ENCODE data around the gene TIMM17A. TPM values are rescaled to one million over a fixed set of nuclear protein-coding genes. Genes with fewer than 3 reads are reported as not detected.

Gene TIMM17A
- total RNA-seq, 1 experiment from 2014 or later, result 56.1 TPM

DNA sequence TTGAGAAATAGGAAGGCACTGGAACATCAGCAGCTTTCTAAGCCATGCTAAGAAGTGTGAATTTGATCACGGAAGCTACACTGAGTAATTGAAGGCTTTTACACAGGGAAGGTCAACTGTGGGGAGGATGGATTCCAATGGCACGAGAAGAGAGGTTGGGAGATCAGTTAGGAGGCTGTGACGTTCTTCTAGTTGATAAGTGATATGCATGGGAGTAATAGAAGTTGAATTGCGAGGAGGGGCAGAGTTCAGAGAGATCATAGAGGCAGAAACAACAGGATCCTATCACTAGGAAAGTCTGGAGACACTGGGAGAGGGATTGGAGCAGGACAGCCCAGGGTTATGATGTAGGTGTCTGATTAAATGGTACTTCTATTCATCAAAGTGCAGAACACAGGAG, 25.2 kb upstream of the TIMM17A start:
- POLR2A ChIA-PET, result no interaction called here

More for the DNA sequence above, 25.2 kb upstream of the TIMM17A start:
- TF ChIP-seq ZBTB43 (CRISPR knock-in tag; IDR thresholded peaks at IDR 0.05) (no peak), NR1H2 (CRISPR knock-in tag; IDR thresholded peaks at IDR 0.05) (no peak), ZNF263 (CRISPR knock-in tag; IDR thresholded peaks at IDR 0.05; ENCODE audit: low read depth) (no peak), ATF3 (CRISPR knock-in tag; conservative IDR thresholded peaks at IDR 0.05) (no peak), RORB (CRISPR knock-in tag; IDR thresholded peaks at IDR 0.05) (no peak), RELA (CRISPR knock-in tag; IDR thresholded peaks at IDR 0.05; ENCODE audit: borderline replicate concordance) (no peak), SP1 (CRISPR knock-in tag; conservative IDR thresholded peaks at IDR 0.05) (no peak), HMGXB4 (CRISPR knock-in tag; IDR thresholded peaks at IDR 0.05) (no peak), ZNF219 (CRISPR knock-in tag; IDR thresholded peaks at IDR 0.05; ENCODE audit: borderline replicate concordance) (no peak), PRDM15 (CRISPR knock-in tag; IDR thresholded peaks at IDR 0.05) (no peak), JAZF1 (CRISPR knock-in tag; IDR thresholded peaks at IDR 0.05) (no peak)
- TF ChIP-seq, protein P1, sequence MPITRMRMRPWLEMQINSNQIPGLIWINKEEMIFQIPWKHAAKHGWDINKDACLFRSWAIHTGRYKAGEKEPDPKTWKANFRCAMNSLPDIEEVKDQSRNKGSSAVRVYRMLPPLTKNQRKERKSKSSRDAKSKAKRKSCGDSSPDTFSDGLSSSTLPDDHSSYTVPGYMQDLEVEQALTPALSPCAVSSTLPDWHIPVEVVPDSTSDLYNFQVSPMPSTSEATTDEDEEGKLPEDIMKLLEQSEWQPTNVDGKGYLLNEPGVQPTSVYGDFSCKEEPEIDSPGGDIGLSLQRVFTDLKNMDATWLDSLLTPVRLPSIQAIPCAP (CRISPR knock-in tag; IDR thresholded peaks at IDR 0.05), result no peak
- TF ChIP-seq, protein P2, sequence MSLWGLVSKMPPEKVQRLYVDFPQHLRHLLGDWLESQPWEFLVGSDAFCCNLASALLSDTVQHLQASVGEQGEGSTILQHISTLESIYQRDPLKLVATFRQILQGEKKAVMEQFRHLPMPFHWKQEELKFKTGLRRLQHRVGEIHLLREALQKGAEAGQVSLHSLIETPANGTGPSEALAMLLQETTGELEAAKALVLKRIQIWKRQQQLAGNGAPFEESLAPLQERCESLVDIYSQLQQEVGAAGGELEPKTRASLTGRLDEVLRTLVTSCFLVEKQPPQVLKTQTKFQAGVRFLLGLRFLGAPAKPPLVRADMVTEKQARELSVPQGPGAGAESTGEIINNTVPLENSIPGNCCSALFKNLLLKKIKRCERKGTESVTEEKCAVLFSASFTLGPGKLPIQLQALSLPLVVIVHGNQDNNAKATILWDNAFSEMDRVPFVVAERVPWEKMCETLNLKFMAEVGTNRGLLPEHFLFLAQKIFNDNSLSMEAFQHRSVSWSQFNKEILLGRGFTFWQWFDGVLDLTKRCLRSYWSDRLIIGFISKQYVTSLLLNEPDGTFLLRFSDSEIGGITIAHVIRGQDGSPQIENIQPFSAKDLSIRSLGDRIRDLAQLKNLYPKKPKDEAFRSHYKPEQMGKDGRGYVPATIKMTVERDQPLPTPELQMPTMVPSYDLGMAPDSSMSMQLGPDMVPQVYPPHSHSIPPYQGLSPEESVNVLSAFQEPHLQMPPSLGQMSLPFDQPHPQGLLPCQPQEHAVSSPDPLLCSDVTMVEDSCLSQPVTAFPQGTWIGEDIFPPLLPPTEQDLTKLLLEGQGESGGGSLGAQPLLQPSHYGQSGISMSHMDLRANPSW (CRISPR knock-in tag; conservative IDR thresholded peaks at IDR 0.05; ENCODE audit: low read depth), result no peak
- no peak overlapping the region for H3K4me3 Mint-ChIP-seq
- no peaks in the 10 kb centered on the region for H3K27me3 Mint-ChIP-seq (ENCODE audit: low read depth)
- no peaks in the 10 kb centered on the region for H3K9me3 Mint-ChIP-seq
- no peak overlapping the region for H3K27ac Mint-ChIP-seq
- H3K36me3 Mint-ChIP-seq, result no peaks in the 10 kb centered on the region
- ATAC-seq (no peak), DNase-seq (ENCODE audit: low spot score) (no peak)
- CTCF ChIA-PET, result interaction anchor here (1.2 kb wide), 1 partner anchor 34 kb away, joined by 4 read pairs; no protein-coding TSS in a partner anchor
- H3K4me1 Mint-ChIP-seq, result no peaks in the 10 kb centered on the region
